Spleen (tissue), 7 donors: Measurements from ENCODE around the gene MAP3K2.

ENCODE experiments used
- CTCF ChIP-seq, 11 experiments: fragments of 200-600 bp in 7 of 11; fragments of 450-650 bp in 4 of 11; sonication (generic) in 4 of 11; IDR thresholded peaks in 8 of 11; conservative IDR thresholded peaks in 3 of 11; 1 replicate in 7 of 11; 2 replicates in 4 of 11; pipeline versions ENCODE4 v1.4.0 to v1.8.0; 2016 to 2021; ENCODE audit warnings: antibody characterized with exemption in 11 of 11, inconsistent platforms in 4 of 11, mild to moderate bottlenecking in 1 of 11
- POLR2A ChIP-seq, 3 donors: fragments of 450-650 bp; IDR thresholded peaks; one replicate each; pipeline ENCODE4 v1.5.1; 2017; ENCODE audit warnings: antibody characterized with exemption in 3 of 3, mild to moderate bottlenecking in 1 of 3
- POLR2AphosphoS5 ChIP-seq, 3 donors: sonication (generic); formaldehyde crosslinking; IDR thresholded peaks; one replicate each; pipeline ENCODE4 v1.5.1; 2017; ENCODE audit warnings: antibody characterized with exemption in 3 of 3
- donor health status: DM: no; HTN: no; CAD: no; lungs with moderate emphysema.
- donor health status: DM: no; HTN: no; CAD: no.
- donor health status: DM: no; HTN: no; CAD: no.

- TF ChIP-seq CTCF (IDR thresholded peaks at IDR 0.05 in 8 of 11, conservative IDR thresholded peaks at IDR 0.05 in 3 of 11) (no peak), POLR2A (IDR thresholded peaks at IDR 0.05) (no peak), POLR2AphosphoS5 (IDR thresholded peaks at IDR 0.05) (no peak)
Observed at GRCh38 chr2:127326289-127326945, 61.4 kb downstream of the MAP3K2 start.
